ELF-1 (cell line): ENCODE data around the gene GABBR2.

Source experiments
- DNase-seq: peaks from one replicate; pipeline ENCODE4 v3.0.0-alpha.2; 2016; ENCODE audit warnings: low read depth, low spot score

Gene GABBR2

GRCh38 chr9:98545021-98545420, 163.7 kb downstream of the GABBR2 start:
- no peak for DNase-seq

GRCh38 chr9:98541684-98542230, 167.0 kb downstream of the GABBR2 start:
- DNase-seq: no peak

- no peak for DNase-seq
These were observed 168.3 kb downstream of the GABBR2 start for GRCh38 chr9:98540476-98540875.

- no peak for DNase-seq
These were observed 168.8 kb downstream of the GABBR2 start for GRCh38 chr9:98539954-98540353.

- DNase-seq: no peak
These were observed 170.1 kb downstream of the GABBR2 start for GRCh38 chr9:98538626-98539031.

GRCh38 chr9:98538203-98538602, 170.5 kb downstream of the GABBR2 start:
- DNase-seq: no peak

GRCh38 chr9:98536542-98537173, 172.1 kb downstream of the GABBR2 start:
- peak; percentile 49 for DNase-seq

GRCh38 chr9:98533866-98534265, 174.9 kb downstream of the GABBR2 start:
- DNase-seq: no peak

- DNase-seq: no peak
These were observed 175.6 kb downstream of the GABBR2 start for GRCh38 chr9:98533132-98533531.

GRCh38 chr9:98532574-98532973, 176.2 kb downstream of the GABBR2 start:
- no peak for DNase-seq

GRCh38 chr9:98532147-98532546, 176.6 kb downstream of the GABBR2 start:
- no peak for DNase-seq

GRCh38 chr9:98530806-98531386, 177.8 kb downstream of the GABBR2 start:
- DNase-seq: no peak

GRCh38 chr9:98530275-98530674, 178.5 kb downstream of the GABBR2 start:
- no peak for DNase-seq

GRCh38 chr9:98529841-98530240, 178.9 kb downstream of the GABBR2 start:
- DNase-seq: no peak

- DNase-seq: peak; percentile 50
These were observed 185.4 kb downstream of the GABBR2 start for GRCh38 chr9:98523231-98523901.

GRCh38 chr9:98522487-98522886, 186.2 kb downstream of the GABBR2 start:
- no peak for DNase-seq

- no peak for DNase-seq
These were observed 187.6 kb downstream of the GABBR2 start for GRCh38 chr9:98521141-98521540.

- no peak for DNase-seq
These were observed 188.3 kb downstream of the GABBR2 start for GRCh38 chr9:98520221-98520960.

GRCh38 chr9:98519641-98520040, 189.1 kb downstream of the GABBR2 start:
- no peak for DNase-seq

- DNase-seq: no peak
These were observed 190.2 kb downstream of the GABBR2 start for GRCh38 chr9:98518556-98518955.

GRCh38 chr9:98517761-98518160, 191.0 kb downstream of the GABBR2 start:
- DNase-seq: no peak

- DNase-seq: no peak
These were observed 191.7 kb downstream of the GABBR2 start for GRCh38 chr9:98516897-98517503.
